Activated CD4-positive, alpha-beta T cell treated with anti-CD3 and anti-CD28 coated beads, Interleukin-2, amount 10 ng/mL, durations not matched to agents 24 days and 14 days (primary cell): ENCODE data around the gene RNH1. TPM values are rescaled to one million over a fixed set of nuclear protein-coding genes. Genes with fewer than 3 reads are reported as not detected.
A peak's percentile ranks its signal among the peaks of the same experiment; 100 is the strongest.

ENCODE experiments used
- DNase-seq: peaks from one replicate; pipeline ENCODE4 v3.0.0; 2022
- H3K27ac Mint-ChIP-seq: one replicate; pipeline ENCODE4 v1.8.0; 2022; ENCODE audit warnings: mild to moderate bottlenecking, mixed read lengths
- H3K27me3 Mint-ChIP-seq: one replicate; pipeline ENCODE4 v1.8.0; 2022; ENCODE audit warnings: mixed read lengths
- H3K36me3 Mint-ChIP-seq: one replicate; pipeline ENCODE4 v1.8.0; 2022; ENCODE audit warnings: low read depth, mild to moderate bottlenecking, mixed read lengths
- H3K4me1 Mint-ChIP-seq: one replicate; pipeline ENCODE4 v1.8.0; 2021; ENCODE audit warnings: mixed read lengths
- H3K4me3 Mint-ChIP-seq: one replicate; pipeline ENCODE4 v1.8.0; 2022; ENCODE audit warnings: mild to moderate bottlenecking, moderate library complexity, mixed read lengths
- H3K9me3 Mint-ChIP-seq: one replicate; pipeline ENCODE4 v1.8.0; 2021; ENCODE audit warnings: mixed read lengths
- intact Hi-C: fragments of 100-400 bp; cut with micrococcal nuclease; formaldehyde crosslinking; loops from one replicate; pipeline ENCODE4 v1.15.1; 2023
- total RNA-seq: library from RNA; stranded (reverse); gene quantifications from 2 replicates; pipeline ENCODE4 v1.2.3, GENCODE V29; 2022

Gene RNH1
- 130 and 134 TPM in 2 replicates for total RNA-seq

DNA sequence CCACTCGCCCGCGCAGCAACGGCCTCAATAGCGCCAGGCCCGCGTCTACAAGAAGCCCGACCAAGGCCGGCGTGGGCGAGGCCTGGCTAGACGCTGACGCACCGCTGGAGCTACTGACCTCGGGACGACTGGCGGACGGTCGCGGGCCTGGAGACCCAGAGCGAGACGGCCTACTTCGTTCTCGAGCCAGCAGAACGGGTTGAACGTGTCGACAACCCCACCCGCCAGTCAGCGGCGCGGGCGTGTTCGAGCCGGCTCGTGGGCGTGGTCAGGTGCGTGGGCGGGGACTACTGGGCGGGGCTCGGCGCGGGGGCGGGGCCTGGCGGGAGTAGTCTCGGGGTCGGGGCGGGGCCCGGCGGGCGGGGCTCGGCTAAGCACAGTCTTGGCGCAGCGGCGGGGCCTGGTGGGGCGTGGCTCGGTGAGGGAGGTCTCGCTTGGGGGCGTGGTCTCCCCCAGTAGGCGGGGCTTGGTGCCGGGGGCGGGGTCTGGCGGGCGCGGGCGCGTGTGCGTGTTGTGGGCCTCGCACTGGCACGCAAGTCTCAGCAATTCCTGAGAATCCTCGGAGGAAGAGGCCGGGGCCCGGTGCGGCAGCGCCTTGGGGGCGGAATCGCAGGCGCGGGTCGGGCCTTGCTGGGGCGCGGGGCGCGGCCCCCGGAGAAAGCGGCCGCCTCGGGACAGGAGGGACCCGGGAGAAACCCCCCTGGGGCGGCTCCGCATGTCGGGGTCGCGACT is at the start of gene RNH1:
Gene RNH1 (minus strand): TSS at position 248 of the 732 bp plus-strand sequence. CDS start 5,080 bp downstream, outside the sequence.
- H3K4me3 Mint-ChIP-seq, result peak within 1 kb of the TSS; percentile 98

GRCh38 chr11:555780-556661 is 49.0 kb upstream of the RNH1 start:
- Mint-ChIP-seq H3K27ac (no peak overlapping the region), H3K4me1 (peaks cover 4% of the 10 kb centered on the region), H3K4me3 (peak overlapping the region; percentile 35), H3K9me3 (no peaks in the 10 kb centered on the region), H3K36me3 (no peaks in the 10 kb centered on the region), H3K27me3 (peaks cover 15% of the 10 kb centered on the region)
- peak; percentile 78 for DNase-seq
- intact Hi-C loops, result loop anchor here (1.0 to 2.0 kb wide), 2 partner anchors 19 to 167 kb away; partner anchors contain the start of gene LRRC56

More for the DNA sequence above, at the start of gene RNH1:
- peak within 1 kb of the TSS; percentile 100 for H3K27ac Mint-ChIP-seq
- no peaks in the 10 kb centered on the region for H3K9me3 Mint-ChIP-seq
- peaks cover 24% of the 10 kb centered on the region for H3K4me1 Mint-ChIP-seq
- H3K36me3 Mint-ChIP-seq, result peaks cover 28% of the 10 kb centered on the region
- H3K27me3 Mint-ChIP-seq, result no peaks in the 10 kb centered on the region
- peak; percentile 99 for DNase-seq
- intact Hi-C loops, result loop anchor here (1.0 to 5.0 kb wide), 10 partner anchors 11 to 300 kb away; partner anchors contain the start of genes BET1L, LRRC56, PHRF1 and PSMD13

DNA sequence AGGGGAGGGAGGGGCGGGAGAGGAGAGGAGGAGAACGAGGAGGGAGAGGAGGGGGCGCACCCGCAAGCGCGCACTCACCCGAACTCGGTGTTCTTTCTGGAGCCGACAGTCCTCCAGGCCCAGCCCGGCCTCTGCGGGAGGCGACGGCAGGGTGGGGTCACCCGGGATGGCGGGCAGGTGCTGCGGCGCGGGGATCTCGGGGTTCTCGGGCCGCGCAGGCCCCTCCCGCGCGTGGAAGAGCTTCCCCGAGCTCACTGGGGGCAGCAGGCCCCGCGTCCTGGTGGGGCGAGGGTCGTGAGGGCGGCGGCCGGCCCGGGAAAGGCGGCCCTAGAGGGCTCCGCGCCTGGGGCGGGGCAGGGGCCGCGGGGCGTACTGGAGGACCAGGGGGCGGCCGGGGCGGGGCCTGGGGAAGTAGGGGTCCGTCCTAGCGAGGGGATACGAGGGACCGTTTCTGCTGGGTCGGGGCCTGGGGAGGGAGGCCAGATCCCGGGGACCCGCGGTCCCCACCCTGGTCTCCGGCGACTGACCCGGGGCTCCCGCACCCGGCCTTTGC is 48.3 kb upstream of the RNH1 start:
- no peak overlapping the region for H3K27ac Mint-ChIP-seq
- intact Hi-C loops, result loop anchor here (1.0 to 2.0 kb wide), 2 partner anchors 19 to 168 kb away; partner anchors contain the start of gene LRRC56
- no peak for DNase-seq
- H3K4me3 Mint-ChIP-seq, result peak overlapping the region; percentile 51
- peaks cover 15% of the 10 kb centered on the region for H3K27me3 Mint-ChIP-seq
- peaks cover 4% of the 10 kb centered on the region for H3K4me1 Mint-ChIP-seq
- H3K36me3 Mint-ChIP-seq, result no peaks in the 10 kb centered on the region
- H3K9me3 Mint-ChIP-seq, result no peaks in the 10 kb centered on the region

GRCh38 chr11:554428-555226 is 47.6 kb upstream of the RNH1 start:
- Mint-ChIP-seq H3K36me3 (no peaks in the 10 kb centered on the region), H3K4me3 (peak overlapping the region; percentile 51), H3K27ac (no peak overlapping the region), H3K4me1 (no peaks in the 10 kb centered on the region), H3K9me3 (no peaks in the 10 kb centered on the region), H3K27me3 (peaks cover 15% of the 10 kb centered on the region)
- peak; percentile 93 for DNase-seq
- intact Hi-C loops, result loop anchor here (1.0 to 2.0 kb wide), 2 partner anchors 18 to 169 kb away; partner anchors contain the start of gene LRRC56

DNA sequence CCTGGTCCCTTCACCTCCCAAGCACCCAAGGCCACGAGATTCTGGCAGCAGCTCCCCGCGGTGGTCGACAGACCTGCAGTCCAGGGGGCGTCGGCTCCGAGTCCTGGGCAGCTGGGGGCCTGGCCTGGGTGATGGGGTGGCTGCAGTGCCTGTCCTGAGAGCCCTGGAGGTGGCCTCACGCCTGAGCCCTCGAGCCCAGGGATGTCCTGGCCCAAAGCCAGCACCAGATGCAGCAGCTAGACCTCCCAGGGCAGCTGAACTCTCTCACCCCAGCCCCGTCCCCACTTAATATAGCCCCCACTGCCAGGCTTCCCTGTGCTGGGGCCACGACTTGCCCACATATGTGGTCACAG is 46.9 kb upstream of the RNH1 start:
- no peak for DNase-seq
- Mint-ChIP-seq H3K27me3 (peaks cover 15% of the 10 kb centered on the region), H3K4me1 (no peaks in the 10 kb centered on the region), H3K4me3 (peak overlapping the region; percentile 34), H3K27ac (no peak overlapping the region), H3K9me3 (no peaks in the 10 kb centered on the region), H3K36me3 (no peaks in the 10 kb centered on the region)
- intact Hi-C loops, result loop anchor here (2.0 kb wide), 1 partner anchor 17 kb away; the partner anchor contains the start of gene LRRC56

DNA sequence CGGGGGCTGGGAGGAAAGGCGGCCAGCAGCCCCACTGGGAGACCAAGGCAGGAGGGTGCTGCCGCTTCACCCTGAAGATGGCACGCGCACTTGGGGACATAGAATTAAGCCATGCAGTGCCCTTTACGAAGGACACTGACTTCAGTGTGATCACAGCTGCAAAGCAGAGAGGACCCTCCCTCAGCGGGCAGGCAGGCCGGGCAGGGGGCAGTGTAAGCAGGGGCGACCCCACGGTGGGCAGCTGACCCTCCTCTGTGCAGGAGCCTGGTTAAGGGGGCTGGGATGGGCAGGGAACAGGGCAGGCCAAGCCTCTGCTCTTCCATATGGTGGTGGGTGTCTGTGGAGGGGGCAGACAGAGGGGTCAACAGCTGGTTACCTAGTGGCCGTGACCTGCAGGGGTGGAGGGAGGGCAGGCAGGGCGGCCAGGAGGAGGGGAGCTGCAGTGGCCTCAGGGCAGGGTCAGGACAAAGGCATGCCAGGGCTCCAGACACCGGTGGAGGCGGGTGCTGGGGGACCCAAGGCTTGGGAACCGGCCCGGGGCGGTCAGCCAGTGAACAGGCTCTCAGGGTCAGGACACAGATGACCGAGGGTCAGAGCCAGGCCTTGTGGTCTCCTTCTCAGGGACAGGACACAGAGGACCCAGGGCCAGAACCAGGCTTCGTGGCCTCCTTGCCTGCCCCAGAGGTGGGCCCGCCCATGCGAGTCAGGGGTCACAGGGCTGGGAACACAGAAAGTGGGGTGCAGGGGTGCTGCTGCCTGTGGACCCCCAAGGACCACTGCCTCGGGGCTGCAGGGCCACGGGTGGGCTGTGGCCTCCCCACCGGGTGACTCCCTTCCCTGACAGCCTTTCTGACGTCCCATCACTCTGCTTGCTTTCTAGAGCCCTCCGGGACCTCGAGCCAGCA is 46.3 kb upstream of the RNH1 start:
- Mint-ChIP-seq H3K4me1 (no peaks in the 10 kb centered on the region), H3K36me3 (no peaks in the 10 kb centered on the region), H3K9me3 (no peaks in the 10 kb centered on the region), H3K27me3 (peaks cover 15% of the 10 kb centered on the region), H3K4me3 (no peak overlapping the region), H3K27ac (no peak overlapping the region)
- intact Hi-C loops, result no loop called here
- no peak for DNase-seq

GRCh38 chr11:551596-551995 is 44.6 kb upstream of the RNH1 start:
- Mint-ChIP-seq H3K27me3 (peaks cover 4% of the 10 kb centered on the region), H3K9me3 (no peaks in the 10 kb centered on the region), H3K36me3 (no peaks in the 10 kb centered on the region), H3K4me1 (no peaks in the 10 kb centered on the region), H3K27ac (no peak overlapping the region), H3K4me3 (no peak overlapping the region)
- intact Hi-C loops, result no loop called here
- DNase-seq, result no peak

- no peak for DNase-seq
- no peaks in the 10 kb centered on the region for H3K9me3 Mint-ChIP-seq
- no peak overlapping the region for H3K4me3 Mint-ChIP-seq
- H3K27me3 Mint-ChIP-seq, result no peaks in the 10 kb centered on the region
- no peaks in the 10 kb centered on the region for H3K4me1 Mint-ChIP-seq
- intact Hi-C loops, result no loop called here
- H3K27ac Mint-ChIP-seq, result no peak overlapping the region
- H3K36me3 Mint-ChIP-seq, result no peaks in the 10 kb centered on the region
Observed at GRCh38 chr11:551131-551530, 44.1 kb upstream of the RNH1 start.

- H3K9me3 Mint-ChIP-seq, result no peaks in the 10 kb centered on the region
- intact Hi-C loops, result no loop called here
- no peak overlapping the region for H3K27ac Mint-ChIP-seq
- no peaks in the 10 kb centered on the region for H3K4me1 Mint-ChIP-seq
- H3K27me3 Mint-ChIP-seq, result no peaks in the 10 kb centered on the region
- H3K36me3 Mint-ChIP-seq, result no peaks in the 10 kb centered on the region
- DNase-seq, result no peak
- H3K4me3 Mint-ChIP-seq, result no peak overlapping the region
Observed at GRCh38 chr11:550746-551085, 43.7 kb upstream of the RNH1 start.

- H3K27ac Mint-ChIP-seq, result no peak overlapping the region
- H3K4me1 Mint-ChIP-seq, result no peaks in the 10 kb centered on the region
- H3K27me3 Mint-ChIP-seq, result no peaks in the 10 kb centered on the region
- intact Hi-C loops, result no loop called here
- H3K4me3 Mint-ChIP-seq, result no peak overlapping the region
- no peaks in the 10 kb centered on the region for H3K36me3 Mint-ChIP-seq
- DNase-seq, result no peak
- no peaks in the 10 kb centered on the region for H3K9me3 Mint-ChIP-seq
Observed at GRCh38 chr11:550021-550745, 43.1 kb upstream of the RNH1 start.

GRCh38 chr11:548700-549603 is 41.9 kb upstream of the RNH1 start:
- no peaks in the 10 kb centered on the region for H3K9me3 Mint-ChIP-seq
- no peak overlapping the region for H3K4me3 Mint-ChIP-seq
- no peaks in the 10 kb centered on the region for H3K4me1 Mint-ChIP-seq
- H3K27ac Mint-ChIP-seq, result no peak overlapping the region
- H3K27me3 Mint-ChIP-seq, result no peaks in the 10 kb centered on the region
- H3K36me3 Mint-ChIP-seq, result no peaks in the 10 kb centered on the region
- no peak for DNase-seq
- intact Hi-C loops, result no loop called here
